Ovary (tissue), 9 donors: ENCODE results near the gene SNAPC5. TPM values are rescaled to one million over a fixed set of nuclear protein-coding genes. Genes with fewer than 3 reads are reported as not detected.
"Not testable (repeated sequence)": the region's sequence is repeated elsewhere in the genome, so short reads cannot be mapped to it uniquely, and the experiment has no call there.

Source experiments
- DNase-seq, 5 donors: peaks; one replicate each; pipeline ENCODE4 v3.0.0-alpha.2; 2019 to 2020
- H3K27ac ChIP-seq, 2 donors: fragments of 200-600 bp; one replicate each; pipeline versions ENCODE4 v1.5.1 to v1.8.0; 2019 to 2022
- H3K27me3 ChIP-seq: fragments of 200-600 bp; one replicate; pipeline ENCODE4 v1.8.0; 2022
- H3K36me3 ChIP-seq: fragments of 200-600 bp; sonication (generic); one replicate; pipeline ENCODE4 v1.5.1; 2019
- H3K4me1 ChIP-seq: one replicate; pipeline ENCODE4 v1.8.1; 2013; ENCODE audit warnings: mild to moderate bottlenecking, moderate library complexity; ENCODE audit not compliant: insufficient read depth
- H3K4me3 ChIP-seq: fragments of 200-600 bp; sonication (generic); one replicate; pipeline ENCODE4 v1.5.1; 2017
- H3K9me3 ChIP-seq, 2 donors: fragments of 200-600 bp in 1 of 2; sonication (generic) in 1 of 2; one replicate each; pipeline versions ENCODE4 v1.5.1 to v1.8.1; 2013 to 2019; ENCODE audit warnings: mild to moderate bottlenecking in 1 of 2, moderate library complexity in 1 of 2
- EP300 ChIP-seq: sonication (generic); formaldehyde crosslinking; IDR thresholded peaks from one replicate; pipeline ENCODE4 v1.6.1; 2017; ENCODE audit warnings: antibody characterized with exemption
- POLR2A ChIP-seq: fragments of 450-650 bp; IDR thresholded peaks from one replicate; pipeline ENCODE4 v1.6.1; 2017; ENCODE audit warnings: antibody characterized with exemption, mild to moderate bottlenecking, moderate library complexity
- WGBS, 3 donors: extraction: QIAGEN DNeasy Blood & Tissue Kit in 1 of 3; methylation state at CpG; one replicate each; pipeline versions ENCODE4 v1.1.5 to v1.1.7; 2013 to 2017; 5-methylcytosine and 5-hydroxymethylcytosine counted together
- intact Hi-C, 4 donors: fragments of 100-400 bp; cut with DNase I; formaldehyde crosslinking; loops; one replicate each; pipeline versions ENCODE4 v1.11.0 to v1.15.1; 2022 to 2023
- polyA plus RNA-seq, 2 donors: library from polyadenylated mRNA; stranded (reverse); fragments of 200-250 nt in 1 of 2; fragments of 350-450 nt in 1 of 2; fragmentation: Illumina TruSeq in 1 of 2; extraction: RNeasy Lipid Tissue Mini Kit (QIAGEN cat#74804) in 1 of 2; gene quantifications; one replicate each; pipeline ENCODE4 v1.2.3, GENCODE V29; 2013 to 2014
- total RNA-seq, 7 donors: library from RNA; depleted of rRNA in 2 of 7; stranded (reverse); fragments of >200 nt in 2 of 7; fragmentation: NEBNext Ultra II Directional in 3 of 7; extraction: Animal tissue kit (Norgen Biotek cat#: 25700) in 3 of 7; gene quantifications; one replicate each; pipeline versions ENCODE4 v1.1.0 to v1.2.4, GENCODE V29; 2016 to 2023
- TF ChIP-seq, protein P1 (sequence below), 3 donors: fragments of 450-650 bp in 2 of 3; fragments of 200-600 bp in 1 of 3; IDR thresholded peaks; one replicate each; pipeline versions ENCODE4 v1.5.1 to v1.8.0; 2016 to 2022; ENCODE audit warnings: antibody characterized with exemption in 3 of 3, mild to moderate bottlenecking in 1 of 3
- donor health status: DM: no; HTN: no; CAD: no; lungs with moderate emphysema.
- donor health status: DM: no; HTN: no; CAD: no.
- donor health status: Bipolar disorder and iron deficiency.
- donor health status: DM: yes; HTN: yes; CAD: no.
- donor health status: DM: no; HTN: no; CAD: no.
- donor health status: DM: yes; HTN: yes; CAD: no.

The SNAPC5 gene
- total and polyA plus RNA-seq, 9 donors = 14.6 to 33.4 (median 28.2) TPM

DNA sequence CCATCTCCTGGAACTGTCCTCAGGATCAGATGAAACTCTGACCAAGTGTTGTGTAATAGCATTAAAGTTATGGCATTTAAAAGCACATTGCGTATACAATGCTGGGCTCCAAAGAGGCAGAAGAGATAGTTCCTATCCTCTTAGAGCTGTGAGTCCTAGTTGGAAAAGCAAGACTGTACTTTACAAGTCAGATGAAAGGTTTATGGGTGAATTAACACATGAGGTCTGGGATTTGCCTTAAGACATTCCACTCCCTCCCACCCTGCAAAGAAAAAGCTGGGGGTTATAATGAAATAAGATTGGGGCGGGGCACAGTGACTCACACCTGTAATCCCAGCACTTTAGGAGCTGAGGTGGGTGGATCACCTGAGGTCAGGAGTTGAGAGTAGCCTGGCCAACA is 35.6 kb downstream of the SNAPC5 start:
- intact Hi-C loops = no loop called here
- H3K9me3 ChIP-seq = no peaks in the 10 kb centered on the region
- no peak overlapping the region for H3K27ac ChIP-seq
- no peaks in the 10 kb centered on the region for H3K4me1 ChIP-seq
- no peaks in the 10 kb centered on the region for H3K27me3 ChIP-seq
- H3K36me3 ChIP-seq = no peaks in the 10 kb centered on the region
- H3K4me3 ChIP-seq = no peak overlapping the region
- DNase-seq = no peak
- TF ChIP-seq, protein P1, sequence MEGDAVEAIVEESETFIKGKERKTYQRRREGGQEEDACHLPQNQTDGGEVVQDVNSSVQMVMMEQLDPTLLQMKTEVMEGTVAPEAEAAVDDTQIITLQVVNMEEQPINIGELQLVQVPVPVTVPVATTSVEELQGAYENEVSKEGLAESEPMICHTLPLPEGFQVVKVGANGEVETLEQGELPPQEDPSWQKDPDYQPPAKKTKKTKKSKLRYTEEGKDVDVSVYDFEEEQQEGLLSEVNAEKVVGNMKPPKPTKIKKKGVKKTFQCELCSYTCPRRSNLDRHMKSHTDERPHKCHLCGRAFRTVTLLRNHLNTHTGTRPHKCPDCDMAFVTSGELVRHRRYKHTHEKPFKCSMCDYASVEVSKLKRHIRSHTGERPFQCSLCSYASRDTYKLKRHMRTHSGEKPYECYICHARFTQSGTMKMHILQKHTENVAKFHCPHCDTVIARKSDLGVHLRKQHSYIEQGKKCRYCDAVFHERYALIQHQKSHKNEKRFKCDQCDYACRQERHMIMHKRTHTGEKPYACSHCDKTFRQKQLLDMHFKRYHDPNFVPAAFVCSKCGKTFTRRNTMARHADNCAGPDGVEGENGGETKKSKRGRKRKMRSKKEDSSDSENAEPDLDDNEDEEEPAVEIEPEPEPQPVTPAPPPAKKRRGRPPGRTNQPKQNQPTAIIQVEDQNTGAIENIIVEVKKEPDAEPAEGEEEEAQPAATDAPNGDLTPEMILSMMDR (IDR thresholded peaks at IDR 0.05) = no peak
- no peak for TF ChIP-seq EP300
- no peak for TF ChIP-seq POLR2A
- 97 to 98% (median 97%) methylated on average over 2 of the region's 2 CpGs for WGBS, 3 donors

DNA sequence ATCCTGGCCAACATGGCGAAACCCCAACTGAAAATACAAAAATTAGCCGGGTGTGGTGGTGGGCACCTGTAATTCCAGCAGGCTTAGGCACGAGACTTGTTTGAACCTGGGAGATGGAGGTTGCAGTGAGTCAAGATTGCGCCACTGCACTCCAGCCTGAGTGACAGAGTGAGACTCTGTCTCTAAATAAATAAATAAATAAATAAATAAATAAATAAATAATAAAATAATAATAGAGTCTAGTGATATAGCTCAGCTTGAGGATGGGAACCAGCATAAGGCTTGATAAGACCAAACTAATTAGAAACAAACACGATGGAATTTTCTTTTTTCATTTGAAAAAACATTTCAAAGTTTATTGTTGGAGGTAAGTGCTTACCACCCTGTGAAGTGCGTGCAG is 36.3 kb downstream of the SNAPC5 start:
- H3K4me3 ChIP-seq, H3K27me3 ChIP-seq, intact Hi-C loops, DNase-seq, H3K9me3 ChIP-seq, H3K4me1 ChIP-seq, H3K27ac ChIP-seq, H3K36me3 ChIP-seq: not testable (repeated sequence)
- 96 to 99% (median 97%) methylated on average over 6 of the region's 6 CpGs for WGBS, 3 donors

- Histone ChIP-seq H3K4me3 (no peak overlapping the region), H3K27ac (no peak overlapping the region), H3K4me1 (no peaks in the 10 kb centered on the region), H3K36me3 (no peaks in the 10 kb centered on the region), H3K9me3 (no peaks in the 10 kb centered on the region), H3K27me3 (no peaks in the 10 kb centered on the region)
- DNase-seq = no peak
- 80 to 91% (median 82%) methylated on average over 3 of the region's 3 CpGs for WGBS, 3 donors
- TF ChIP-seq POLR2A (no peak), EP300 (no peak)
- TF ChIP-seq, protein P1 (IDR thresholded peaks at IDR 0.05) = no peak
- intact Hi-C loops = no loop called here
Measured at GRCh38 chr15:66459818-66460615, 37.5 kb downstream of the SNAPC5 start.

GRCh38 chr15:66456211-66456610 is 41.4 kb downstream of the SNAPC5 start:
- no peak for DNase-seq
- intact Hi-C loops = no loop called here
- 84 to 90% (median 84%) methylated on average over 3 of the region's 3 CpGs for WGBS, 3 donors
- TF ChIP-seq EP300 = no peak
- TF ChIP-seq, protein P1 (IDR thresholded peaks at IDR 0.05) = no peak
- no peak for TF ChIP-seq POLR2A
- H3K9me3 ChIP-seq = no peaks in the 10 kb centered on the region
- H3K27me3 ChIP-seq = no peaks in the 10 kb centered on the region
- no peak overlapping the region for H3K4me3 ChIP-seq
- peaks cover 3% of the 10 kb centered on the region for H3K4me1 ChIP-seq
- H3K27ac ChIP-seq = no peak overlapping the region
- H3K36me3 ChIP-seq = no peaks in the 10 kb centered on the region

DNA sequence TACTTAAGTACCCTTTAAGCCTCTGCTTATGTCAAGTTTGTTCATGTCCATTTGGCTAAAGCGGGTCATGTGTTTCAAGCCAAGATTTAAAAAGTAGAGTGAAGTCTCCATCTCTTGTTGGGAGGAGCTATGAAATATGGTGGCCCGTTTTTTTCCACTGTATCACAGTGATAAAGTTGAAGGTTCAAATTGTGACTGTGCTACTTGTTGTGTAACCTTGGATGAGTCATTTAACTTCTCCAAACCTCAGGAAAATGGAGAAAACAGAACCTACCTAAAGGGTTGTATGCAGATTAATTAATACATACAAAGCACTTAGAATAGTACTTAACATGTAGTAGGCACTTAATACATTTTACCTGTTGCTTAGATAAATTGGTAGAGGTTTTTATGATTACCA is 43.4 kb downstream of the SNAPC5 start:
- intact Hi-C loops = no loop called here
- H3K27me3 ChIP-seq = no peaks in the 10 kb centered on the region
- WGBS, 3 donors = 89 to 94% (median 91%) methylated on average over 2 of the region's 2 CpGs
- no peaks in the 10 kb centered on the region for H3K36me3 ChIP-seq
- peaks cover 3% of the 10 kb centered on the region for H3K4me1 ChIP-seq
- no peaks in the 10 kb centered on the region for H3K9me3 ChIP-seq
- TF ChIP-seq, protein P1 (IDR thresholded peaks at IDR 0.05) = no peak
- no peak for TF ChIP-seq EP300
- no peak for TF ChIP-seq POLR2A
- no peak overlapping the region for H3K27ac ChIP-seq
- no peak overlapping the region for H3K4me3 ChIP-seq
- DNase-seq = no peak
